SH-SY5Y (cell line): ENCODE data around the gene TPCN1.

Experiments
- GATA2 ChIP-seq: IDR thresholded peaks from 2 replicates; pipeline ENCODE4 v1.6.1; 2011; ENCODE audit warnings: mild to moderate bottlenecking, low read depth, low read length
- GATA3 ChIP-seq: IDR thresholded peaks from 2 replicates; pipeline ENCODE4 v1.6.1; 2011; ENCODE audit warnings: low read depth, mild to moderate bottlenecking, low read length, moderate library complexity

- TF ChIP-seq GATA3 (no peak), GATA2 (no peak)
These were observed 77.2 kb downstream of the TPCN1 start for GRCh38 chr12:113298472-113298817.
